Stimulated activated CD8-positive, alpha-beta memory T cell treated with anti-CD3 and anti-CD28 coated beads, Interleukin-2, amount 100 ng/mL, for 1 hour (primary cell): ENCODE results near the gene CST7.

Experiments
- DNase-seq, 2 donors: peaks; one replicate each; pipeline ENCODE4 v3.0.0-alpha.2; 2020; ENCODE audit warnings: low read depth in 2 of 2

Gene CST7

GRCh38 chr20:25003002-25003401, 53.9 kb downstream of the CST7 start:
- no peak for DNase-seq

GRCh38 chr20:25005220-25005619, 56.2 kb downstream of the CST7 start:
- DNase-seq = no peak

GRCh38 chr20:25005661-25006060, 56.6 kb downstream of the CST7 start:
- no peak for DNase-seq

- DNase-seq = no peak
Measured at GRCh38 chr20:25006431-25007167, 57.5 kb downstream of the CST7 start.

- DNase-seq = no peak
Measured at GRCh38 chr20:25007491-25008305, 58.6 kb downstream of the CST7 start.

- no peak for DNase-seq
Measured at GRCh38 chr20:25008388-25009217, 59.5 kb downstream of the CST7 start.
